Mucosa of rectum (tissue), 2 donors: ENCODE data around the gene NLRP7.
"Not testable (repeated sequence)": the region's sequence is repeated elsewhere in the genome, so short reads cannot be mapped to it uniquely, and the experiment has no call there.

Experiments
- H3K27ac ChIP-seq, 2 donors: one replicate each; pipeline ENCODE4 v1.7.0; 2013; ENCODE audit warnings: inconsistent platforms in 2 of 2, low read depth in 2 of 2, low read length in 2 of 2
- H3K27me3 ChIP-seq, 2 donors: one replicate each; pipeline ENCODE4 v1.7.0; 2013; ENCODE audit warnings: low read length in 2 of 2; ENCODE audit not compliant: control insufficient read depth in 2 of 2, insufficient read depth in 2 of 2
- H3K36me3 ChIP-seq, 2 donors: one replicate each; pipeline ENCODE4 v1.7.0; 2013; ENCODE audit warnings: low read length in 2 of 2; ENCODE audit not compliant: control insufficient read depth in 2 of 2, insufficient read depth in 2 of 2
- H3K4me1 ChIP-seq, 2 donors: one replicate each; pipeline ENCODE4 v1.7.0; 2013; ENCODE audit warnings: low read length in 2 of 2, mild to moderate bottlenecking in 1 of 2; ENCODE audit not compliant: control insufficient read depth in 2 of 2, insufficient read depth in 2 of 2
- H3K4me3 ChIP-seq, 2 donors: one replicate each; pipeline ENCODE4 v1.7.0; 2013; ENCODE audit warnings: low read length in 2 of 2
- H3K9ac ChIP-seq, 2 donors: one replicate each; pipeline ENCODE4 v1.7.0; 2013; ENCODE audit warnings: low read length in 2 of 2, low read depth in 1 of 2, mild to moderate bottlenecking in 1 of 2
- H3K9me3 ChIP-seq, 2 donors: one replicate each; pipeline ENCODE4 v1.7.0; 2013; ENCODE audit warnings: low read length in 2 of 2; ENCODE audit not compliant: control insufficient read depth in 2 of 2
- donor health status: healthy.
- donor health status: Normal muscosa, but diverticular disease.

Gene NLRP7

DNA sequence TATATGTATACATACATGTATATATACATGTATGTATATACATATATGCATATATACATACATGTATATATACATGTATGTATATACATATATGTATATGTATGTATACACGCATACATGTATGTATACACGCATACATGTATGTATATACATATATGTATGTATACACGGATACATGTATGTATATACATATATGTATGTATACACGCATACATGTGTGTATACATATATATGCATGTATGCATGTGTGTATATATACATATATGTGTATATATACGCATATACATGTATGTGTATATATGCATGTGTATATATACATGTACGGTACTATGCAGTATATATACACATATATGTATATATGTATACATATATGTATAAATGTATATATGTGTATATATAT, 44.0 kb downstream of the NLRP7 start:
- H3K27me3 ChIP-seq, result no peaks in the 10 kb centered on the region
- H3K36me3 ChIP-seq, result no peaks in the 10 kb centered on the region
- no peak overlapping the region for H3K9ac ChIP-seq
- no peaks in the 10 kb centered on the region for H3K9me3 ChIP-seq
- no peaks in the 10 kb centered on the region for H3K4me1 ChIP-seq
- H3K27ac ChIP-seq, result no peak overlapping the region
- H3K4me3 ChIP-seq, result no peak overlapping the region

DNA sequence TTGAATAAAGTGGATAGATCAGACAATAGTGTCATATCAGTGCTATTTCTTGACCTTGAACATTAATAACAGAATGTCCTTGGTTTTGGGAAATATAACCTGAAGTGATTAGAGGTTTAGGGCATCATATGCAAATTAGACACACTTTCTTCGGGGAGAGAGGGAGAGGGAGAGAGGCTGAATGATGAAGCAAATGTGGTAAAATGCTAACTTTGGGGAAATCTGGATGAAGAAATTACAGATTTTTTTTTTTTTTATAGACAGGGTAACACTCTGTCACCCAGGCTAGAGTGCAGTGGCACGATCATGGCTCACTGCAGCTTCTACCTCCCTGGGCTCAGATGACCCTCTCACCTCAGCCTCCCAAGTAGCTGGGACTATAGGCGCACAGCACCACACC, 45.3 kb downstream of the NLRP7 start:
- no peaks in the 10 kb centered on the region for H3K9me3 ChIP-seq
- no peaks in the 10 kb centered on the region for H3K4me1 ChIP-seq
- no peak overlapping the region for H3K9ac ChIP-seq
- H3K27ac ChIP-seq, result no peak overlapping the region
- no peaks in the 10 kb centered on the region for H3K36me3 ChIP-seq
- H3K4me3 ChIP-seq, result no peak overlapping the region
- no peaks in the 10 kb centered on the region for H3K27me3 ChIP-seq

DNA sequence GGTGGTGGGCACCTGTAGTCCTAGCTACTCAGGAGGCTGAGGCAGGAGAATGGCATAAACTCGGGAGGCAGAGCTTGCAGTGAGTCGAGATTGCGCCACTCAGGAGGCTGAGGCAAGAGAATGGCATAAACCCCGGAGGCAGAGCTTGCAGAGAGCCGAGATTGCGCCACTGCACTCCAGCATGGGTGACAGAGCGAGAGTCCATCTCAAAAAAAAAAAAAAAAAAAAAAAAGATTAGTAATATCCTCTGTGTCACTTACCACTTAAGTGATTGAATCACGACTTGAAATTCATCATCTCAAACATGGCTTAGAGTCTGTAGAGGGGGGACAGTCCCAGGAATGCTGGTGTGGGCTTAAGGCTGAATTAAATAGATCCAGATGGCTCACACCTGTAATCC, 46.2 kb downstream of the NLRP7 start:
- not testable (repeated sequence) for H3K4me1 ChIP-seq, H3K36me3 ChIP-seq, H3K4me3 ChIP-seq, H3K9me3 ChIP-seq, H3K27me3 ChIP-seq, H3K27ac ChIP-seq, H3K9ac ChIP-seq

DNA sequence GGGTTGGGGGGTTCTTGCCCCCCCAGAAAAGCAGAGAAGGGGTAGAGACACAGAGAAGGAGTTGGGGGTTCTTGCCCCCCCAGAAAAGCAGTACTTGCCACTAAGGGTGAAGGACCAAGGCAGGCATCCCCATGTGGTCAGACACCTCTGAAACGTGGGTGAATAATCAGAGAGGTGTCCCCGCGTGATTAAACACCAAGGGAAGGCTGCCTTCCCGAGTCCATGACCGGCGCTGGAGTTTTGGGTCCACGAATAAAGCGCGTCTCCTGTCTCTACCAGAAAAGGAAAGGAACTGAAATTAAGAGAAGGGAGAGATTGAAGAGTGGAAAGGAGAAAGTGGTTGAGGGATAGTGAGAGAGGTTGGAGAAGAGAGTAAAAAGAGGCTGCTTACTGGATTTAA, 47.7 kb downstream of the NLRP7 start:
- H3K9me3 ChIP-seq, H3K36me3 ChIP-seq, H3K4me1 ChIP-seq, H3K9ac ChIP-seq, H3K27me3 ChIP-seq, H3K4me3 ChIP-seq, H3K27ac ChIP-seq: not testable (repeated sequence)

DNA sequence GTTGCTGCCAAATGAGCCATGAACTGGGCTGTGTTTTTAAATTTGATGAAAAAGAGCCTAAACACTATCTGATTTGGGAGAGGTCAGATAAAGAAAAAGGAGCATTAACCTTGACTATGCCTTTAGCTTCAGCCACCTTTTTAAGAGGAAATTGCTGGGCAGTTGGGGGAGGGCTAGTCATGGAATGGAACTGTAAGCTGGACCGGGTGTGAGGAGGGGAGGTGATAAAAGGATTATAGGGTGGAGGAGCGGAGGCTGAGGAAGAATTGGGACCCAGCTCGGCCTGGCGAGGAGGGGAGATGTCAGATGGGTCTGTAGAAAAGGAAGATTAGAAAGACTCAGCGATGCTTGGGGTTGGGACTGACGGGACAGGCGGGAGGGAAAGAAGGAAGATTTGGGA, 48.6 kb downstream of the NLRP7 start:
- H3K27ac ChIP-seq, H3K9me3 ChIP-seq, H3K36me3 ChIP-seq: not testable (repeated sequence)

DNA sequence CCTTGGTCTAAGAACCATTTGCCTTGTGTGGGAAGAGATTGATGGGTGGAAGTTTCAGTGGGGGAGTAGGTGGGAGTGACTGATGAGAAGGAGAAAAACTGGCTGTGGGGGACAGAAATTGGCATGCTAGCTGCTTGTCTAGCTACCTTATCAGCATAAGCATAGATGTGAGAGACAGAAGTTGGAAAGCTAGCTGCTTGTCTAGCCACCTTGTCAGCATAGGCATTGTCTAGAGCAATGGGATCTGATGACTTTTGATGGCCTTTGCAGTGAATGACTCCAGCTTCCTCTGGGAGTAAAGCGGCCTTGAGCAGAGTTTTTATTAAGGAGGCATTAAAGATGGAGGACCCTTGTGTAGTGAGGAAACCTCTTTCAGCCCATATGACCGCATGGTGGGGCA, 51.3 kb downstream of the NLRP7 start:
- Histone ChIP-seq H3K9ac (no peak overlapping the region), H3K36me3 (no peaks in the 10 kb centered on the region), H3K27ac (no peak overlapping the region), H3K9me3 (no peaks in the 10 kb centered on the region), H3K4me1 (no peaks in the 10 kb centered on the region), H3K27me3 (no peaks in the 10 kb centered on the region), H3K4me3 (no peak overlapping the region)

More for the DNA sequence above, 48.6 kb downstream of the NLRP7 start:
- H3K4me1 ChIP-seq, H3K4me3 ChIP-seq, H3K27me3 ChIP-seq, H3K9ac ChIP-seq: not testable (repeated sequence)

DNA sequence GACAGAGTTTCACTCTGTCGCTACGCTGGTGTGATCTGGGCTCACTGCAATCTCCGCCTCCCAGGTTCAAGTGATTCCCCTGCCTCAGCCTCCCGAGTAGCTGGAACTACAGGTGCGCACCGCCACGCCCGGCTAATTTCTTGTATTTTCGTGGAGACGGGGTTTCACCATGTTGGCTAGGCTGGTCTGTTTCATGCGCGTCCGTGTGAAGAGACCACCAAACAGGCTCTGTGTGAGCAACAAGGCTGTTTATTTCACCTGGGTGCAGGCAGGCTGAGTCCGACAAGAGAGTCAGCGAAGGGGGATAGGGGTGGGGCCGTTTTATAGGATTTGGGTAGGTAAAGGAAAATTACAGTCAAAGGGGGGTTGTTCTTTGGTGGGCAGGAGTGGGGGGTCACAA, 53.2 kb downstream of the NLRP7 start:
- H3K27me3 ChIP-seq, H3K36me3 ChIP-seq, H3K4me1 ChIP-seq, H3K9me3 ChIP-seq, H3K27ac ChIP-seq, H3K4me3 ChIP-seq, H3K9ac ChIP-seq: not testable (repeated sequence)

DNA sequence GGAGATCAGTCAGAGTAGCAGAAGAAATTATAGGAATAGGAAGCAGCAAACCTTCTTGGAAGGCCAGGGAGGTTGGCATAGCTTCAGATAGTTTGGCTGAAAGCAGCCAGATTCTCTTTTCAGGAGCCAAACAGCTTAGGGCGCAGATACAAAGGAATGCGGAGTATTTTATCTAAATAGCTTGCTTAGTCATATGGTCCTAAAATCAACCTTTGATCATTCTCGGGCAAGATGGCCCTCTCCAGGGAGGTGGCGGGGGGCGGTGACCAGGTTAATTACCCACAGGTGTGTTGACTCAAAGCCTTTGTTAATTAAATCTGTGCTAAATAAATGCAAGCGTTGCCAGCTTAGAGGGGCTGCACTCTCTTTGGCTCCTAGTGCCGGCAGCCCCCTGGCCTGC, 53.9 kb downstream of the NLRP7 start:
- no peak overlapping the region for H3K27ac ChIP-seq
- no peaks in the 10 kb centered on the region for H3K9me3 ChIP-seq
- no peak overlapping the region for H3K4me3 ChIP-seq
- no peaks in the 10 kb centered on the region for H3K36me3 ChIP-seq
- no peak overlapping the region for H3K9ac ChIP-seq
- no peaks in the 10 kb centered on the region for H3K27me3 ChIP-seq
- no peaks in the 10 kb centered on the region for H3K4me1 ChIP-seq

DNA sequence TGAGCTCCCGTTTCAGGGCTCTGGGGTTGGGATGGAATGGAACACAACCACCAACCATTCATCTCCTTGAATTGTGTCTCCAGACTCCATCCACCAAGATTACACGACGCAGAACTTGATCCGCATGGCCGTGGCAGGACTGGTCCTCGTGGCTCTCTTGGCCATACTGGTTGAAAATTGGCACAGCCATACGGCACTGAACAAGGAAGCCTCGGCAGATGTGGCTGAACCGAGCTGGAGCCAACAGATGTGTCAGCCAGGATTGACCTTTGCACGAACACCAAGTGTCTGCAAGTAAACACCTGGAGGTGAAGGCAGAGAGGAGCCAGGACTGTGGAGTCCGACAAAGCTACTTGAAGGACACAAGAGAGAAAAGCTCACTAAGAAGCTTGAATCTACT, 57.8 kb downstream of the NLRP7 start:
- H3K27me3 ChIP-seq, result no peaks in the 10 kb centered on the region
- no peaks in the 10 kb centered on the region for H3K9me3 ChIP-seq
- no peak overlapping the region for H3K27ac ChIP-seq
- no peak overlapping the region for H3K4me3 ChIP-seq
- H3K36me3 ChIP-seq, result no peaks in the 10 kb centered on the region
- H3K4me1 ChIP-seq, result no peaks in the 10 kb centered on the region
- H3K9ac ChIP-seq, result no peak overlapping the region

DNA sequence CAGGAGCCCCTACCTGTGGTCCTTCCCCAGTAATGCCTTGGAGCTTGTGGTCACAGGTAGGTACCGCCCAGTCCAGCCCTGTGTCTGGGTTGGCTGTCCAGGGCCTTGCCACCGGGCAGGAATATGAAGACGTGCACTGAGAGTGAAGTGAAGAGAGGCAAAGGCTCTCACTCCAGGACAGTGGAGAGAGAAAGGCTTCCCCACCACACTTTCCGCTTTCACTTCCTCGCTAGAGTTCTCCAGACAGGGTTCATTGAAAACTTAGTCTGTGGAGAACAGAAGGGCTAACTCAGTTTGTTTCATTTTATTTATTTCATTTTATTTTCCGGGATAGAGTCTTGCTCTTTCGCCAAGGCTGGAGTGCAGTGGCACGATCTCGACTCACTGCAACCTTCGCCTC, 59.1 kb downstream of the NLRP7 start:
- Histone ChIP-seq H3K4me1 (no peaks in the 10 kb centered on the region), H3K36me3 (no peaks in the 10 kb centered on the region), H3K9ac (no peak overlapping the region), H3K4me3 (no peak overlapping the region), H3K27me3 (no peaks in the 10 kb centered on the region), H3K9me3 (no peaks in the 10 kb centered on the region), H3K27ac (no peak overlapping the region)

DNA sequence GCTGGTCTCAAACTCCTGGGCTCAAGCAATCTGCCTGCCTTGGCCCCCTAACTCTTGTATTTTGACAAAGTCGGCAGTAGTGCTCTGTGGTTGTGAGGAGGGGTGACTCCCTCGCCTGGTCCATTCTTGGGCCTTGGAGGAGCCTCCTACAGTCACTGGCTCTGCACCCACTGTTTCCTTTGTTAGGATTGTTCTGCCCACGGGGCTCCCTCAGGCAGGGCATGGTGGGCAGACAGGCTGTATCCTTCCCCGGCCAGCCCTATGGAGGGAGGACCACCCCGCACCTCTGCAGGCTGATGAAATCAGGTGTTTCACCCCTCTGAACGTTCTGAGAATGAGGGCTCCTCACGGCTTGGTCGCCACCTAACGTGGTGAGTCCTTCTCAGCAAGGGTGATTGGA, 64.1 kb downstream of the NLRP7 start:
- no peaks in the 10 kb centered on the region for H3K9me3 ChIP-seq
- no peak overlapping the region for H3K4me3 ChIP-seq
- H3K9ac ChIP-seq, result no peak overlapping the region
- no peaks in the 10 kb centered on the region for H3K4me1 ChIP-seq
- H3K27me3 ChIP-seq, result no peaks in the 10 kb centered on the region
- H3K36me3 ChIP-seq, result no peaks in the 10 kb centered on the region
- H3K27ac ChIP-seq, result no peak overlapping the region
